ENCODE data around the gene ELL2.
"Not testable (repeated sequence)": the region's sequence is repeated elsewhere in the genome, so short reads cannot be mapped to it uniquely, and the experiment has no call there.

ELL2 gene

GRCh38 chr5:95836971-95837370 lies 124.7 kb downstream of the ELL2 start:
- not testable (repeated sequence) for H3K4me1 ChIP-seq (ENCODE audit: control insufficient read depth, insufficient read depth, low read length, poor library complexity, severe bottlenecking); H3K9me3 ChIP-seq (ENCODE audit: control insufficient read depth, low read length); H3K36me3 ChIP-seq (ENCODE audit: control insufficient read depth, insufficient read depth, low read length); H3K4me3 ChIP-seq (ENCODE audit: extremely low read depth, insufficient read depth, low read length, poor library complexity, severe bottlenecking); H3K27ac ChIP-seq (ENCODE audit: low read depth, low read length, severe bottlenecking)
- 77 to 86% methylated on average over 1 to 2 of the region's 4 CpGs for WGBS, 2 experiments (ENCODE audit: insufficient coverage in 2 of 2)

DNA sequence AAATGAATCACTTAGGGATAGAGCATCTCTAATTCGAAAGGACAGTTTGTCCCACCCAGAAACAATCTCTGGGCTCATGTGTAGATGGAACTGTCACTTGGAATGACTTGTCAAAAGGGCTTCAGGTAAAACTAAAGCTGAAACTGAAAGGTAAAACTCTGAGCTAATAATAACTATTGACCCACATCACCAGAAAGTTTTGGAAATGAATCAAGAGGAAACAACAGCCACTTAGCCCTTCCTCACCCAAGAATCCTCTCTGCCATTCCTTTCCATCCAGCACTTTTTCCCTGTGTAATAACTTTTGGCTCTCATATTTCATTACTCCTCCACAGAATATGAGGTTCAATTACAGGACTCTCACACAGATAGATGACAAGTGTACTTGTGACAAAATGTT lies 125.1 kb downstream of the ELL2 start:
- no peak overlapping the region for H3K4me3 ChIP-seq (ENCODE audit: extremely low read depth, insufficient read depth, low read length, poor library complexity, severe bottlenecking)
- no peaks in the 10 kb centered on the region for H3K36me3 ChIP-seq (ENCODE audit: control insufficient read depth, insufficient read depth, low read length)
- H3K27ac ChIP-seq (ENCODE audit: low read depth, low read length, severe bottlenecking): no peak overlapping the region
- WGBS, 2 experiments (ENCODE audit: insufficient coverage in 2 of 2): 100% methylated on average over 1 of the region's 1 CpG
- H3K9me3 ChIP-seq (ENCODE audit: control insufficient read depth, low read length): no peaks in the 10 kb centered on the region
- peaks cover 3% of the 10 kb centered on the region for H3K4me1 ChIP-seq (ENCODE audit: control insufficient read depth, insufficient read depth, low read length, poor library complexity, severe bottlenecking)

DNA sequence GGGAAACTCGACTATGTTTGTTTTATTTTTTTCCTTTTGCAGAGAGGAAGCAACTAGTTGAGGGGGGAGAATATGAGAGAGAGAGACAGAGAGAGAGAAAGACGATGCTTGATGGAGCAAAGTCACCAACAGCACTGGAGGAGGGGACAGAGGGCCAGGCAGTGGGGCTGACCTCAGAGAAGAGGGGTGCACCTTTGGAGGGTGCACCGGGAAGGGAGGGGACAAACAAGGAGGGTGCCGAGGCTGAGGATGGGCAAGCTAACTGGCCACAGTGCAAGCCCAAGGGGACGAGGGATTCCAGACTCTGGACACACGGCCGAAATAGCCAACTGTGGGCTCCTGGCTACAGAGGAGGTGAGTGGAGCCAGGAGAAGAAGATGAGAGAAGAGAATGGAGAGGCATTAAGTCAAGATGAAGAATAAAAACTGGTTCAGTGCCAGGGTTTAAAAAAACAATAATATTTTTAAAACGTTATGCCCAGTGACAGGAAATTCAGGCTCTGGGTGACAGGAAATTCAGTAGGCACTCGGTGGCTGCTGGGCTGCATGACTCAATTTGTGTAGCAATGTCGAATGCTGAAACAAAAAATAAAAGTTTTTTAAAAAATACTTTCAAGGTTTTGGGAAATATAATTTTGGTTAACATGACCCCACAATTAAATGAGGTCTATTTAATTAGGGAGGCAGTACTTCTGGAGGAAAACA lies 125.8 kb downstream of the ELL2 start:
- 90 to 93% methylated on average over 7 to 9 of the region's 10 CpGs for WGBS, 2 experiments (ENCODE audit: insufficient coverage in 2 of 2)
- H3K4me3 ChIP-seq (ENCODE audit: extremely low read depth, insufficient read depth, low read length, poor library complexity, severe bottlenecking): no peak overlapping the region

More for the DNA sequence above, 125.8 kb downstream of the ELL2 start:
- Histone ChIP-seq H3K27ac (ENCODE audit: low read depth, low read length, severe bottlenecking) (no peak overlapping the region), H3K36me3 (ENCODE audit: control insufficient read depth, insufficient read depth, low read length) (no peaks in the 10 kb centered on the region), H3K9me3 (ENCODE audit: control insufficient read depth, low read length) (no peaks in the 10 kb centered on the region), H3K4me1 (ENCODE audit: control insufficient read depth, insufficient read depth, low read length, poor library complexity, severe bottlenecking) (peaks cover 3% of the 10 kb centered on the region)

Data from mesodermal cell (in vitro differentiated cells).